Type B pancreatic cell (in vitro differentiated cells): ENCODE data around the gene FILIP1. TPM values are rescaled to one million over a fixed set of nuclear protein-coding genes. Genes with fewer than 3 reads are reported as not detected.

ENCODE experiments used
- DNase-seq: peaks from one replicate; pipeline ENCODE4 v3.0.0; 2021; ENCODE audit warnings: mixed read lengths; ENCODE audit not compliant: unreplicated experiment; ENCODE audit errors: extremely low spot score
- H3K27ac Mint-ChIP-seq: 2 replicates; pipeline ENCODE4 v1.8.0; 2021; ENCODE audit warnings: mild to moderate bottlenecking, mixed read lengths
- H3K27me3 Mint-ChIP-seq: 2 replicates; pipeline ENCODE4 v1.8.0; 2021; ENCODE audit warnings: mixed read lengths
- H3K36me3 Mint-ChIP-seq: 2 replicates; pipeline ENCODE4 v1.8.0; 2021; ENCODE audit warnings: mixed read lengths
- H3K4me1 Mint-ChIP-seq: one replicate; pipeline ENCODE4 v1.8.0; 2021; ENCODE audit warnings: mixed read lengths; ENCODE audit not compliant: unreplicated experiment
- H3K4me3 Mint-ChIP-seq: 2 replicates; pipeline ENCODE4 v1.8.0; 2021; ENCODE audit warnings: mild to moderate bottlenecking, mixed read lengths
- H3K9me3 Mint-ChIP-seq: 2 replicates; pipeline ENCODE4 v1.8.0; 2021; ENCODE audit warnings: mixed read lengths
- microRNA-seq: library from miRNA; unstranded; fragments of <30 nt; microRNA quantifications from one replicate; pipeline ENCODE4, GENCODE V29; 2020
- total RNA-seq: library from RNA; stranded (reverse); gene quantifications from 2 replicates; pipeline ENCODE4 v1.2.1, GENCODE V29; 2021; ENCODE audit warnings: low replicate concordance
- TF ChIP-seq, protein P1 (sequence below): fragments of 200-600 bp; sonication (generic); conservative IDR thresholded peaks from 2 replicates; pipeline ENCODE4 v1.5.0; 2021; ENCODE audit warnings: antibody characterized with exemption, mild to moderate bottlenecking

FILIP1 gene
- total RNA-seq, 1 donor from 2014 or later: 5.0 TPM

GRCh38 chr6:75249837-75250236, 243.8 kb downstream of the FILIP1 start:
- Mint-ChIP-seq H3K9me3 (no peaks in the 10 kb centered on the region), H3K4me3 (no peak overlapping the region), H3K27me3 (no peaks in the 10 kb centered on the region), H3K4me1 (peaks cover 1% of the 10 kb centered on the region), H3K27ac (no peak overlapping the region), H3K36me3 (peaks cover 4% of the 10 kb centered on the region)
- TF ChIP-seq, protein P1, sequence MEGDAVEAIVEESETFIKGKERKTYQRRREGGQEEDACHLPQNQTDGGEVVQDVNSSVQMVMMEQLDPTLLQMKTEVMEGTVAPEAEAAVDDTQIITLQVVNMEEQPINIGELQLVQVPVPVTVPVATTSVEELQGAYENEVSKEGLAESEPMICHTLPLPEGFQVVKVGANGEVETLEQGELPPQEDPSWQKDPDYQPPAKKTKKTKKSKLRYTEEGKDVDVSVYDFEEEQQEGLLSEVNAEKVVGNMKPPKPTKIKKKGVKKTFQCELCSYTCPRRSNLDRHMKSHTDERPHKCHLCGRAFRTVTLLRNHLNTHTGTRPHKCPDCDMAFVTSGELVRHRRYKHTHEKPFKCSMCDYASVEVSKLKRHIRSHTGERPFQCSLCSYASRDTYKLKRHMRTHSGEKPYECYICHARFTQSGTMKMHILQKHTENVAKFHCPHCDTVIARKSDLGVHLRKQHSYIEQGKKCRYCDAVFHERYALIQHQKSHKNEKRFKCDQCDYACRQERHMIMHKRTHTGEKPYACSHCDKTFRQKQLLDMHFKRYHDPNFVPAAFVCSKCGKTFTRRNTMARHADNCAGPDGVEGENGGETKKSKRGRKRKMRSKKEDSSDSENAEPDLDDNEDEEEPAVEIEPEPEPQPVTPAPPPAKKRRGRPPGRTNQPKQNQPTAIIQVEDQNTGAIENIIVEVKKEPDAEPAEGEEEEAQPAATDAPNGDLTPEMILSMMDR: no peak
- no peak for DNase-seq

GRCh38 chr6:75246386-75246785, 247.2 kb downstream of the FILIP1 start:
- H3K4me3 Mint-ChIP-seq: peak overlapping the region; percentile 50
- TF ChIP-seq, protein P1: no peak

DNA sequence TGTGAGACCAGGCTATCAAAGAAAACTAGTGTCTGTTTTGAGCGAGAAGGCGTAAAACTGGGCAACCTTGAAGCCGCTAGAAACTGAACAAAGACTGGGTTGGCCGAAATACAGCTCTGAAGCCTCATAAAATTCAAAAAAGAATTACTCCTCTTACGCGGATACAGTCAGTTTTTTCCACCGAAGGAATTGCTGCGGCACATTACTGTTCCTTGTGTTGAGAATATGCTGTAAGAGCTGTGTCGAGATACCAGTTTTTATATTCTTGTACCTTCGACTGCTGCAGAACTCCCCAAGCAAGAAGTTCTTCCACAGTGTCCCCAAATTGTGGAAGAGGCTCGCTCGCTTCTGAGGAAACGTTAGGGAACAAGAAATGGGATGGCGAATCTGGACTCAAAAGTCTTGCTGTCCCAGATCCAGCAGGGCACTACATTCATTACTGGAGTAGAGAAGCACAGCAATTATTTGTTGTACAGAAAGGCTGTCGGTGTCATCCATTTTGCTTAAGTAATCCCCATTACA, 249.5 kb downstream of the FILIP1 start:
- H3K9me3 Mint-ChIP-seq: no peaks in the 10 kb centered on the region
- peaks cover 21% of the 10 kb centered on the region for H3K36me3 Mint-ChIP-seq
- peak overlapping the region; percentile 99 for H3K4me3 Mint-ChIP-seq
- DNase-seq: no peak
- H3K4me1 Mint-ChIP-seq: peaks cover 22% of the 10 kb centered on the region
- TF ChIP-seq, protein P1: no peak
- H3K27ac Mint-ChIP-seq: peak overlapping the region; percentile 98
- H3K27me3 Mint-ChIP-seq: no peaks in the 10 kb centered on the region

More at GRCh38 chr6:75246386-75246785, 247.2 kb downstream of the FILIP1 start:
- Mint-ChIP-seq H3K27me3 (no peaks in the 10 kb centered on the region), H3K27ac (peak overlapping the region; percentile 33), H3K36me3 (peaks cover 7% of the 10 kb centered on the region), H3K4me1 (peaks cover 16% of the 10 kb centered on the region), H3K9me3 (no peaks in the 10 kb centered on the region)
- DNase-seq: no peak

DNA sequence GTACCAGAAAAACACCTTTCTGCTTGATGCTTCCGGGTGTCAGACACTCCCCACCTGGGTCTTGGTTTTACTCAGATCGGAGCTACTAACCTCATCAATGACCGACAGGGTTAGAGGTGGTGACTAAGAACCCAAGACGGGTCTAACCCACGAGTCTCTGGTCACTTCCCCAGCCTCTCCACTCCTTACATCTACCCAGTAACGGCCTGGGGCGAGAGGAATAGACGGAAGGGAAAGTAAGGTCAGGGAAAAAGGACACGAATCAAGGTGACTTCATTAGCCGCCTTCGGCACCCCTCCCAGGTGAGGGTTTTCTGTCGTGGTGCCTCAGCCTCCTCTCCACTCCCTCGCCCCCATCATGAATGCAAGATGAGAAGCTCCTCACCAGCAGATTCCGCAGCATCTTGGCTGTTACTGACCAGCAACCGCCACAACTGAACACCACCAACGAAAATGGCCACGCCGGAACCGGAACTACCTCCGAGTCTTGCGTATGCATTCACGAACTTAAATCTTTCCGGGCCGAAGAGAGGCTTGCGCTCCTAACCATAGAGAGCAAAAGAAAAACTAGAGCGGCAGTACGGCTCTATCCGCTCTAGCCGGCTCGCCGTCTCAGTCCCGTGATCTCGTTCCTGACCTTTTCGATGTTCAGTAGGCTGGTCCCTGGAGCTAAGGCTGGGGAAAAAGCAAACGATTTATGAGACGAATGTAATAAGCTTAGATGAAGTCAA, 250.1 kb downstream of the FILIP1 start, which contains the start of gene COX7A2:
Gene COX7A2 (minus strand): TSS at position 469 of the 730 bp plus-strand sequence. CDS start 67 bp downstream, at position 402.
- DNase-seq: peak; percentile 84
- Mint-ChIP-seq H3K9me3 (no peaks in the 10 kb centered on the region), H3K4me3 (peak within 1 kb of the TSS; percentile 99), H3K27ac (peak within 1 kb of the TSS; percentile 98), H3K4me1 (peaks cover 22% of the 10 kb centered on the region), H3K27me3 (no peaks in the 10 kb centered on the region), H3K36me3 (peaks cover 21% of the 10 kb centered on the region)
- TF ChIP-seq, protein P1: no peak

Small RNAs within 50 kb of the gene (microRNA-seq; reads per million reads assigned to microRNA genes)
- gene MIR4463: not detected

Other genes starting within 250 kb of the FILIP1 start
- gene COX7A2, start 250.0 kb downstream of the FILIP1 start, total RNA-seq: 370 and 456 TPM in 2 replicates
- 78.7 and 146 TPM in 2 replicates for gene TMEM30A, start 209.0 kb downstream of the FILIP1 start, total RNA-seq
- gene SENP6, start 108.1 kb upstream of the FILIP1 start, total RNA-seq: 92.2 and 104 TPM in 2 replicates